SK-N-SH (cell line): ENCODE data around the gene PARP1. TPM values are rescaled to one million over a fixed set of nuclear protein-coding genes. Genes with fewer than 3 reads are reported as not detected.

Source experiments
- CTCF ChIA-PET: fragments of 300-600, 350-600 bp; formaldehyde crosslinking; extraction: SDS; loops from one replicate; lab custom pipeline; 2021; lab: Yijun Ruan, JAX
- POLR2A ChIA-PET: fragments of 350-600 bp; sonication (Branson Sonifier 250); formaldehyde crosslinking; extraction: SDS; loops from one replicate; lab custom pipeline; 2020; ENCODE audit warnings: antibody characterized with exemption, inconsistent platforms; lab: Yijun Ruan, JAX
- DNase-seq: peaks from one replicate; pipeline ENCODE4 v3.0.0; 2012
- H2AFZ ChIP-seq: fragments of 200-600 bp; sonication (generic); 2 replicates; pipeline ENCODE4 v1.8.1; 2016; ENCODE audit warnings: antibody characterized with exemption, mild to moderate bottlenecking, low read depth
- H3F3A ChIP-seq: fragments of 200-600 bp; sonication (generic); replicated peaks from 2 replicates; pipeline ENCODE3; 2016; ENCODE audit warnings: antibody characterized with exemption, mild to moderate bottlenecking; ENCODE audit not compliant: insufficient read depth
- H3K27ac ChIP-seq, 2 experiments: fragments of 200-500 bp in 1 of 2; fragments of 200-600 bp in 1 of 2; sonication (Bioruptor generic) in 1 of 2; sonication (generic), shearing (Covaris generic) in 1 of 2; 2 replicates each; pipeline versions ENCODE4 v1.5.1 to v1.6.1; 2014 to 2016; ENCODE audit warnings: low read depth in 2 of 2, inconsistent platforms in 1 of 2, low read length in 1 of 2, mild to moderate bottlenecking in 1 of 2, mixed read lengths in 1 of 2
- H3K27me3 ChIP-seq: fragments of 200-600 bp; sonication (generic), shearing (Covaris generic); 2 replicates; pipeline ENCODE4 v1.6.1; 2016; ENCODE audit warnings: mixed run types; ENCODE audit not compliant: insufficient read depth
- H3K36me3 ChIP-seq, 2 experiments: fragments of 200-500 bp in 1 of 2; fragments of 200-600 bp in 1 of 2; sonication (Bioruptor generic) in 1 of 2; sonication (generic) in 1 of 2; replicated peaks in 1 of 2; 2 replicates each; pipeline versions ENCODE3 to v1.5.1; 2014 to 2016; ENCODE audit warnings: low read length in 1 of 2, mild to moderate bottlenecking in 1 of 2; ENCODE audit not compliant: insufficient read depth in 2 of 2, control insufficient read depth in 1 of 2
- H3K4me1 ChIP-seq, 2 experiments: fragments of 200-500 bp in 1 of 2; fragments of 200-600 bp in 1 of 2; sonication (Bioruptor generic) in 1 of 2; sonication (generic), shearing (Covaris generic) in 1 of 2; 2 replicates each; pipeline versions ENCODE4 v1.5.1 to v1.6.1; 2014 to 2016; ENCODE audit warnings: low read depth in 1 of 2, low read length in 1 of 2, mixed run types in 1 of 2; ENCODE audit not compliant: insufficient read depth in 2 of 2, control insufficient read depth in 1 of 2
- H3K4me2 ChIP-seq: fragments of 200-600 bp; sonication (generic), shearing (Covaris generic); 2 replicates; pipeline ENCODE4 v1.6.1; 2017; ENCODE audit warnings: mixed run types
- H3K4me3 ChIP-seq, 2 experiments: fragments of 200-500 bp in 1 of 2; fragments of 200-600 bp in 1 of 2; sonication (Bioruptor generic) in 1 of 2; sonication (generic), shearing (Covaris generic) in 1 of 2; 2 replicates each; pipeline versions ENCODE4 v1.5.1 to v1.8.1; 2014 to 2016; ENCODE audit warnings: low read depth in 2 of 2, inconsistent platforms in 1 of 2, low read length in 1 of 2, mild to moderate bottlenecking in 1 of 2, mixed read lengths in 1 of 2, moderate library complexity in 1 of 2
- H3K79me2 ChIP-seq: fragments of 200-600 bp; sonication (generic); 2 replicates; pipeline ENCODE4 v1.8.1; 2017; ENCODE audit warnings: mild to moderate bottlenecking; ENCODE audit not compliant: insufficient read depth
- H3K9ac ChIP-seq: fragments of 200-600 bp; sonication (generic); 2 replicates; pipeline ENCODE4 v1.6.1; 2017; ENCODE audit warnings: mixed run types
- H3K9me2 ChIP-seq: fragments of 200-600 bp; sonication (generic); 2 replicates; pipeline ENCODE4 v1.6.1; 2017; ENCODE audit warnings: mixed run types
- H3K9me3 ChIP-seq: fragments of 200-600 bp; sonication (generic); 2 replicates; pipeline ENCODE4 v1.6.1; 2017; ENCODE audit warnings: mixed run types, mild to moderate bottlenecking, moderate library complexity
- H4K20me1 ChIP-seq: fragments of 200-600 bp; sonication (generic); 2 replicates; pipeline ENCODE4 v1.6.1; 2017; ENCODE audit warnings: mild to moderate bottlenecking, mixed run types; ENCODE audit not compliant: insufficient read depth
- CTCF ChIP-seq: fragments of 200-600 bp; sonication (generic); IDR thresholded peaks from 2 replicates; pipeline ENCODE4 v1.6.1; 2017; ENCODE audit warnings: antibody characterized with exemption, mild to moderate bottlenecking, moderate library complexity
- ELF1 ChIP-seq: IDR thresholded peaks from 2 replicates; pipeline ENCODE4 v1.4.0; 2012
- FOSL2 ChIP-seq: IDR thresholded peaks from 2 replicates; pipeline ENCODE4 v1.4.0; 2012; ENCODE audit warnings: low read depth, mild to moderate bottlenecking, moderate library complexity, borderline replicate concordance
- FOXJ3 ChIP-seq: sonication (generic); formaldehyde crosslinking; IDR thresholded peaks from 2 replicates; pipeline ENCODE4 v1.5.1; 2020; ENCODE audit warnings: mild to moderate bottlenecking, missing genetic modification reagents
- FOXM1 ChIP-seq: IDR thresholded peaks from 2 replicates; pipeline ENCODE4 v1.4.0; 2012; ENCODE audit warnings: low read depth, mild to moderate bottlenecking
- GABPA ChIP-seq: IDR thresholded peaks from 2 replicates; pipeline ENCODE4 v1.4.0; 2012; ENCODE audit warnings: low read depth, mild to moderate bottlenecking
- GATA2 ChIP-seq: sonication (generic); formaldehyde crosslinking; IDR thresholded peaks from 2 replicates; pipeline ENCODE4 v1.5.0; 2020; ENCODE audit warnings: mild to moderate bottlenecking, missing genetic modification reagents
- IRF3 ChIP-seq: fragments of 150-350 bp; IDR thresholded peaks from 2 replicates; pipeline ENCODE4 v1.6.1; 2016; ENCODE audit warnings: mild to moderate bottlenecking, low read depth, low read length
- PBX3 ChIP-seq: IDR thresholded peaks from 2 replicates; pipeline ENCODE4; 2012
- TCF12 ChIP-seq: IDR thresholded peaks from 2 replicates; pipeline ENCODE4 v1.4.0; 2012
- USF2 ChIP-seq: fragments of 150-350 bp; IDR thresholded peaks from 2 replicates; pipeline ENCODE4 v1.6.1; 2017; ENCODE audit warnings: antibody characterized with exemption, low read length, low read depth, borderline replicate concordance
- ZBTB33 ChIP-seq: IDR thresholded peaks from 2 replicates; pipeline ENCODE4 v1.4.0; 2012; ENCODE audit warnings: low read depth, borderline replicate concordance
- WGBS: methylation state at CpG from one replicate; pipeline ENCODE4 v1.1.6; 2017; ENCODE audit warnings: low lambda C conversion rate; 5-methylcytosine and 5-hydroxymethylcytosine counted together
- polyA plus RNA-seq, 3 experiments: library from polyadenylated mRNA; depleted of rRNA; stranded (reverse); fragments of >200 nt; gene quantifications; 2 replicates each; pipeline ENCODE4 v1.2.3, GENCODE V29; 2012

The PARP1 gene
- polyA plus RNA-seq, 1 of the 3 experiments (the other 2 are of a cell fraction): 239 TPM

- ChIA-PET CTCF (interaction anchor here (0.8 kb wide), 1 partner anchor 10 kb away, joined by 4 read pairs; no protein-coding TSS in a partner anchor), POLR2A (no interaction called here)
- Histone ChIP-seq H3K27me3 (no peaks in the 10 kb centered on the region), H3K9ac (no peak overlapping the region), H3K4me1 (no peaks in the 10 kb centered on the region), H3K27ac (no peak overlapping the region), H2AFZ (no peak overlapping the region), H3K79me2 (peaks cover 67% of the 10 kb centered on the region), H3K4me3 (no peak overlapping the region), H3K4me2 (no peak overlapping the region), H4K20me1 (no peaks in the 10 kb centered on the region), H3K36me3 (peaks cover 23 to 44% of the 10 kb centered on the region in 2 experiments), H3K9me2 (no peaks in the 10 kb centered on the region), H3K9me3 (no peaks in the 10 kb centered on the region), H3F3A (no peaks in the 10 kb centered on the region)
- WGBS: 95% methylated on average over 6 of the region's 6 CpGs
- TF ChIP-seq TCF12: no peak
- no peak for TF ChIP-seq GABPA
- TF ChIP-seq PBX3: no peak
- no peak for TF ChIP-seq ZBTB33
- TF ChIP-seq GATA2: no peak
- TF ChIP-seq FOSL2: no peak
- TF ChIP-seq ELF1: no peak
- no peak for TF ChIP-seq IRF3
- no peak for TF ChIP-seq FOXM1
- TF ChIP-seq FOXJ3: no peak
- no peak for TF ChIP-seq CTCF
- TF ChIP-seq USF2: no peak
- DNase-seq: no peak
Observed at GRCh38 chr1:226395753-226396152, 12.1 kb downstream of the PARP1 start.
